Neuronal stem cell (in vitro differentiated cells): ENCODE data around the gene LTN1.

ENCODE experiments used
- DNase-seq: peaks from one replicate; pipeline ENCODE4 v3.0.0-alpha.2; 2013; ENCODE audit warnings: low spot score
- H2AFZ ChIP-seq: one replicate; pipeline ENCODE4 v1.6.1; 2013; ENCODE audit warnings: mild to moderate bottlenecking, low read length, inconsistent platforms
- H2AK5ac ChIP-seq: 2 replicates; pipeline ENCODE4 v1.6.1; 2013; ENCODE audit warnings: low read depth, mild to moderate bottlenecking, inconsistent platforms, low read length, moderate library complexity, mixed read lengths
- H2BK120ac ChIP-seq: 2 replicates; pipeline ENCODE4 v1.6.1; 2013; ENCODE audit warnings: low read depth, mild to moderate bottlenecking, inconsistent platforms, low read length, moderate library complexity, mixed read lengths
- H2BK12ac ChIP-seq: one replicate; pipeline ENCODE4 v1.6.1; 2013; ENCODE audit warnings: low read length, inconsistent platforms
- H2BK15ac ChIP-seq: 2 replicates; pipeline ENCODE4 v1.6.1; 2013; ENCODE audit warnings: mild to moderate bottlenecking, low read length, inconsistent platforms, mixed read lengths
- H2BK5ac ChIP-seq: one replicate; pipeline ENCODE4 v1.6.1; 2013; ENCODE audit warnings: inconsistent platforms, mild to moderate bottlenecking, low read length, moderate library complexity
- H3K14ac ChIP-seq: one replicate; pipeline ENCODE4 v1.6.1; 2013; ENCODE audit warnings: low read length, inconsistent platforms
- H3K18ac ChIP-seq: 2 replicates; pipeline ENCODE4 v1.6.1; 2013; ENCODE audit warnings: low read length, inconsistent platforms
- H3K23ac ChIP-seq: 2 replicates; pipeline ENCODE4 v1.6.1; 2013; ENCODE audit warnings: low read depth, mild to moderate bottlenecking, mixed read lengths, low read length, inconsistent platforms; ENCODE audit not compliant: poor library complexity
- H3K27ac ChIP-seq: replicated peaks from 3 replicates; pipeline ENCODE4 v1.5.1; 2013; ENCODE audit warnings: low read length, inconsistent platforms
- H3K27me3 ChIP-seq, 3 experiments: 2 replicates each; pipeline ENCODE4 v1.6.1; 2013; ENCODE audit warnings: low read length in 3 of 3, mild to moderate bottlenecking in 2 of 3, inconsistent platforms in 1 of 3, low read depth in 1 of 3, mixed read lengths in 1 of 3, moderate library complexity in 1 of 3; ENCODE audit not compliant: control insufficient read depth in 3 of 3, insufficient read depth in 3 of 3
- H3K36me3 ChIP-seq, 2 donors: replicated peaks in 1 of 2; 2 replicates each; pipeline ENCODE4 v1.6.1; 2013; ENCODE audit warnings: low read length in 2 of 2; ENCODE audit not compliant: control insufficient read depth in 2 of 2, insufficient read depth in 2 of 2
- H3K4ac ChIP-seq: 2 replicates; pipeline ENCODE4 v1.6.1; 2013; ENCODE audit warnings: inconsistent platforms, mild to moderate bottlenecking, low read length, moderate library complexity
- H3K4me1 ChIP-seq, 2 donors: 1 replicate in 1 of 2; 2 replicates in 1 of 2; pipeline ENCODE4 v1.6.1; 2013; ENCODE audit warnings: low read length in 2 of 2, low read depth in 1 of 2; ENCODE audit not compliant: control insufficient read depth in 2 of 2, insufficient read depth in 1 of 2
- H3K4me2 ChIP-seq: one replicate; pipeline ENCODE4 v1.6.1; 2013; ENCODE audit warnings: mild to moderate bottlenecking, low read length, inconsistent platforms; ENCODE audit not compliant: insufficient read depth, poor library complexity, severe bottlenecking
- H3K4me3 ChIP-seq, 2 donors: 2 replicates each; pipeline ENCODE4 v1.5.1; 2013; ENCODE audit warnings: low read length in 2 of 2, mild to moderate bottlenecking in 2 of 2, inconsistent platforms in 1 of 2, moderate library complexity in 1 of 2
- H3K79me1 ChIP-seq: one replicate; pipeline ENCODE4 v1.6.1; 2013; ENCODE audit warnings: low read depth, mild to moderate bottlenecking, inconsistent platforms, low read length, moderate library complexity
- H3K9ac ChIP-seq: one replicate; pipeline ENCODE4 v1.6.1; 2013; ENCODE audit warnings: mild to moderate bottlenecking, low read depth, low read length, inconsistent platforms; ENCODE audit not compliant: poor library complexity
- H3K9me3 ChIP-seq, 2 donors: replicated peaks in 1 of 2; 2 replicates each; pipeline versions ENCODE3 to v1.6.1; 2013; ENCODE audit warnings: low read length in 2 of 2, mild to moderate bottlenecking in 2 of 2, inconsistent platforms in 1 of 2, low read depth in 1 of 2, mixed read lengths in 1 of 2, moderate library complexity in 1 of 2; ENCODE audit not compliant: control insufficient read depth in 2 of 2, insufficient read depth in 1 of 2
- H4K8ac ChIP-seq: one replicate; pipeline ENCODE4 v1.6.1; 2013; ENCODE audit warnings: low read depth, mild to moderate bottlenecking, inconsistent platforms, low read length, moderate library complexity
- H4K91ac ChIP-seq: one replicate; pipeline ENCODE4 v1.6.1; 2013; ENCODE audit warnings: low read length, low read depth, mild to moderate bottlenecking, inconsistent platforms; ENCODE audit not compliant: poor library complexity
- WGBS, 2 donors: extraction: QIAGEN DNeasy Blood & Tissue Kit; methylation state at CpG; one replicate each; pipeline ENCODE4 v1.1.7; 2013; ENCODE audit warnings: missing lambda C conversion rate in 2 of 2, mixed read lengths in 1 of 2; ENCODE audit not compliant: insufficient read length in 2 of 2, insufficient replicate concordance in 1 of 2; ENCODE audit errors: extremely low coverage in 2 of 2; 5-methylcytosine and 5-hydroxymethylcytosine counted together

Gene LTN1

DNA sequence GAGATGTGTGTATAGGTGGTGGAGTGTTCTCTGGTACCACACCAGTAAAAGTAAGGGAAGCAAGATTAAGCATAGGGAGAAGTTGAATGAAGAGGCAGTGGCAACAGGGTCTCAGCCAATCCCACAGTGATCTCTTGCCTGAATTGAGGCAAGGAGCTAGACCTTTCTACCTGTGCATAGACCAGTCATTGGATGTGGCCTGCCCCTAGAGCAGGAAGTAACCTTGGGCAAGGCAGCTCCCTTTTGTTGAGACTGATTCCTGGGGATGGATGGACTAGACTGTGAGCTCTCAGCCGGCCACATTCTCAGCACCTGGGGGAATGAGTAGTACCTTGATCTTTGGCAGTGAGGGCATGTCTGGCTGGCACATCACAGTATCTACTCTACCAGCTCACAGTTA lies 38.2 kb upstream of the LTN1 start:
- Histone ChIP-seq H3K4me1 (no peaks in the 10 kb centered on the region), H3K9ac (no peak overlapping the region), H3K14ac (no peak overlapping the region), H4K91ac (no peak overlapping the region), H4K8ac (no peak overlapping the region), H2AFZ (no peak overlapping the region), H3K4me3 (no peak overlapping the region), H2BK120ac (no peak overlapping the region), H3K79me1 (peaks cover 1% of the 10 kb centered on the region), H3K4me2 (no peak overlapping the region), H3K27me3 (no peaks in the 10 kb centered on the region), H3K27ac (no peak overlapping the region), H2AK5ac (no peak overlapping the region), H3K23ac (no peak overlapping the region), H3K4ac (no peak overlapping the region), H2BK5ac (no peak overlapping the region), H3K36me3 (peaks cover 21 to 71% of the 10 kb centered on the region in 2 donors), H3K18ac (no peak overlapping the region), H2BK15ac (no peak overlapping the region), H3K9me3 (no peaks in the 10 kb centered on the region), H2BK12ac (no peak overlapping the region)
- no CpG with 5 or more reads among the region's 1 CpG for WGBS, 2 donors
- no peak for DNase-seq

DNA sequence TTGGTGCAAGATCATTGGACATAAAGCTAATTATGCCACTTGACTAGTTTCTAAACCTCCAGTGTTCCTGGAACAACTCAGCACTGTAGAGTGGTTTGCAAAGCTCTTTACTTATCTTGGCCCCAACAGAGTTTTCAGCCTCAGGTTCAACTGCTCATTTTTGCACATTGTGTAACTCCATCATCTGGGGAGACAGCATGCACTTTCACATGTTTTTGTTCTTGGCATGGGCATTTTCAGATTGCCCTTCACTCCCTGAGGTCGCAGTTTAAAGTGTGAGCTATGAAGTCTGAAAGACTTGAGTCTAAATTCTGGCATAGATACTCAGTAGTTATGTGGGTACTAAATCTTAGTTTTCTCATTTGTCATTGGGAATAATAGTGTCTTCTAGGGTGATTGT lies 36.8 kb upstream of the LTN1 start:
- no peak for DNase-seq
- H4K8ac ChIP-seq: no peak overlapping the region
- no peak overlapping the region for H2AFZ ChIP-seq
- no peak overlapping the region for H2BK15ac ChIP-seq
- H2BK5ac ChIP-seq: no peak overlapping the region
- H3K4me2 ChIP-seq: no peak overlapping the region
- no CpG with 5 or more reads among the region's 1 CpG for WGBS, 2 donors
- H3K4ac ChIP-seq: no peak overlapping the region
- no peak overlapping the region for H3K23ac ChIP-seq
- H3K4me3 ChIP-seq: no peak overlapping the region
- H3K27ac ChIP-seq: no peak overlapping the region
- no peak overlapping the region for H2BK120ac ChIP-seq
- no peak overlapping the region for H3K9ac ChIP-seq
- H3K9me3 ChIP-seq: no peaks in the 10 kb centered on the region
- H4K91ac ChIP-seq: no peak overlapping the region
- H2BK12ac ChIP-seq: no peak overlapping the region
- H3K79me1 ChIP-seq: peaks cover 1% of the 10 kb centered on the region
- H3K18ac ChIP-seq: no peak overlapping the region
- H3K14ac ChIP-seq: no peak overlapping the region
- no peak overlapping the region for H2AK5ac ChIP-seq
- H3K27me3 ChIP-seq: no peaks in the 10 kb centered on the region
- H3K36me3 ChIP-seq: peaks cover 19 to 61% of the 10 kb centered on the region in 2 donors
- H3K4me1 ChIP-seq: peaks cover 0 to 2% of the 10 kb centered on the region in 2 donors

DNA sequence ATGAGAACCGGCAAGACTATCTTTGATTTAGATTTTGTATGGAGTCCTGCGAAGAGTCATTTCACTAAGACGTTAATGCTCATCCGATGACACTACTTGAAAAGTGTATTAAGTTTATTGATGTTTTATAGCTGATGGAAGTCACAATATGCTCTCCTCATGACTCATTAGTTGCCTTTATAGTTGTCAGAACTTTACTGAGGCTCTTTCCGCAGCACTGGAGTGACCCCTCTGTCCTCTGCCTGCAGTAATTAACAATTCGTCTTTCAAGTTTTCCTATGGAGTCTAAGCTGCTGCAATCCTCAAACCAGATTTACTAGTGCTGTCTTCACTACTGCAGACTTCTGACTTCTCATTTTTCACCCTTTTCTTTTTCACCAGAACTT lies 32.6 kb upstream of the LTN1 start:
- Histone ChIP-seq H3K9ac (no peak overlapping the region), H3K14ac (no peak overlapping the region), H3K18ac (no peak overlapping the region), H2BK5ac (no peak overlapping the region), H3K36me3 (peaks cover 3 to 19% of the 10 kb centered on the region in 2 donors), H3K27ac (no peak overlapping the region), H2BK15ac (no peak overlapping the region), H3K79me1 (peaks cover 1% of the 10 kb centered on the region), H2AFZ (peak overlapping the region; percentile 98), H2BK12ac (no peak overlapping the region), H3K4ac (no peak overlapping the region), H4K8ac (no peak overlapping the region), H3K4me3 (peak overlapping the region; percentile 90 to 94), H3K23ac (no peak overlapping the region), H3K27me3 (no peaks in the 10 kb centered on the region), H3K4me2 (peak overlapping the region; percentile 60), H2AK5ac (no peak overlapping the region), H3K9me3 (no peaks in the 10 kb centered on the region), H4K91ac (no peak overlapping the region), H2BK120ac (no peak overlapping the region), H3K4me1 (peaks cover 0 to 2% of the 10 kb centered on the region in 2 donors)
- WGBS, 2 donors: no CpG with 5 or more reads among the region's 6 CpGs
- DNase-seq: no peak

DNA sequence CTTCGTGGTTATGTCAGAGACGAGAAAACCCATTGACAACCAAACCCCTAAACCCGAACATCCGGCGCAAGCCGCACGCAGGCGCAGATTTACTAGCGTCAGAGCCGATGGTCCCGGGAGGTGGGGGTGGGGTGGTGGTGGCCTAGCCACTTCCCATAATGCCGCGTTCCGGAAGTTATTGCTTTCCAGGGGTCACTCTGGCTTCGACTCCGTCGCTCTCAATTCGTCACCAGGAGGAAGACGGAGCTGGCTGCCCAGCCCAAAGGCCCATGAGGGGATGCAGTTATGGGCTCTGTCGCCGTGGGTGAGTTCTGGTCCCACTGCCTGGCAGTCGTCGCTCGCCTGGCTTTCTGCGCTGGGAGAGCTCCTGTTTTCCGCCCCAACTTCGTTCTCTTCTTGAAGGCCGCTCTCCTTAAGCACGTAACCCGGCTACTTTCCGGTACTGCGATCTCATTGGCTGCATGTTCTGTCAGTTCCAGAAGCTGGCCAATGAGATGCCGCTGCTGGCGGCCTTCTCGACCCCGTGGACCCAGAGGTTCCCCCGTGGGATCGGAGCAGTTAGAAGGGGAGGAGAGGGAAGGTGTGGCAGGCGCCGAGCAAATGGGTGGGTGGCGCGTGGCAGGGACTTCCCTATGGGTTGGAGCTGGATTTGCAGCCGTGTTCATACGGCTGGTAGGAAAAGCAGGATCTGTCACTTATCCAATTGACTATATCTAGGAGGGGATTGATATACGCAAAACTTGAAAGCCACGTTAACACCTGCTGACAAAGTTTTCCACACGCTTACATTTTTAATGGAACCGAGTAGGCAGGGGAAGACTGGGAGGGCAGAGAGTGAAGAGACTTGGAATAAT lies 32.0 kb upstream of the LTN1 start, which contains the start of gene USP16:
USP16 (plus strand) TSS at position 195 of the 854 bp plus-strand sequence. CDS start 3,246 bp downstream, outside the sequence.
- Histone ChIP-seq H2BK15ac (no peak within 1 kb of the TSS), H2BK120ac (no peak within 1 kb of the TSS), H3K27me3 (no peaks in the 10 kb centered on the region), H3K27ac (peak within 1 kb of the TSS; percentile 88), H3K4me1 (peaks cover 0 to 2% of the 10 kb centered on the region in 2 donors), H3K18ac (peak within 1 kb of the TSS; percentile 92), H4K91ac (no peak within 1 kb of the TSS), H3K9ac (peak within 1 kb of the TSS; percentile 94), H2AFZ (peak within 1 kb of the TSS; percentile 98), H2AK5ac (peak within 1 kb of the TSS; percentile 63), H2BK5ac (peak within 1 kb of the TSS; percentile 80), H3K4me3 (peak within 1 kb of the TSS; percentile 90 to 94), H4K8ac (no peak within 1 kb of the TSS), H3K79me1 (peaks cover 1% of the 10 kb centered on the region), H2BK12ac (no peak within 1 kb of the TSS), H3K9me3 (no peaks in the 10 kb centered on the region), H3K36me3 (peaks cover 2 to 13% of the 10 kb centered on the region in 2 donors), H3K23ac (peak within 1 kb of the TSS; percentile 80), H3K14ac (no peak within 1 kb of the TSS), H3K4ac (no peak within 1 kb of the TSS), H3K4me2 (peak within 1 kb of the TSS; percentile 60)
- WGBS, 2 donors: no CpG with 5 or more reads among the region's 48 CpGs
- DNase-seq: peak; percentile 98
